NCI-H69 (cell line): Measurements from ENCODE around the gene SLCO1B3.
A peak's percentile ranks its signal among the peaks of the same experiment; 100 is the strongest.

Experiments used
- DNase-seq: peaks from one replicate; lab custom pipeline; 2025; lab: John Stamatoyannopoulos, UW

Gene SLCO1B3

GRCh38 chr12:20883288-20883687, 72.8 kb downstream of the SLCO1B3 start:
- no peak for DNase-seq

- no peak for DNase-seq
Measured at GRCh38 chr12:20885116-20885515, 74.6 kb downstream of the SLCO1B3 start.

- no peak for DNase-seq
Measured at GRCh38 chr12:20885552-20885951, 75.0 kb downstream of the SLCO1B3 start.

DNA sequence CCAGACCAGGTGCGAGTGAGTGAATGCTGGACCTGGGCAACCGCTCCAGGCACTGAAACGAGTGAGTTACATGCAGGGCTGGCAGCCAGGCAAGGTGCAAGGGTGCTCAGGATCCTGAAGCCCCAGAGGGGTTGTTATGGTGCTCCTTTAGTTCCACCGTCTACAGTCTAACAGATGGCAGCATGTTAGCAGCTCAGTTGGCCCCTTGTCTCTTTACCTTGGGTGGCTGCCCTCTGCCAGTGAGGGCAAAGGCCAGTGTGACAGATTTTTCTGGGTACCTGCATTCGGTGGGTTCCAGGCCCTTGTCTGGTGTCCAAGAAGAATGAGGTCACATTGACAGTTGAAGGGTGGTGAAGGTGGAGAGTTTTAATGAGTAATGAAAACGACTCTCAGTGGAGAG, 106.8 kb downstream of the SLCO1B3 start:
- no peak for DNase-seq

DNA sequence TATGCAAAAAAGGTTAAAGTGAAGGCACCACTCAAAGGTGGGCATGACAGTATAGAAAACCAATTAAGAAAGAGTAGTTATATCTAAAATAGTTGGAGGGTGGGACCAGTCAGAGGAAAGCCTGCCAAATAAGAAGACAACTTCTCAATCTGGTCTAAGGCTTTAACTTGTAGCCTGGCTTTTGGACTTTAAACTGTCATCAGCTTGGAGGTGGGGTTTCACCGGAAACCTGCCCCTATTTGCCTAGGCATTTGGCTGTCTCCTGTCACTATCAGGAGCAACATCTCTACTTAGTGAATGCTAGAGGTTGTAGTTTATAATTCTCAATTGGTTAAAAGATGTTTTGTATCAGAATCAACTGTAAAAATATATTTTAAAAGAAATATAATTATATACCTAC, 107.3 kb downstream of the SLCO1B3 start:
- no peak for DNase-seq

- DNase-seq: no peak
Measured at GRCh38 chr12:20931894-20932293, 121.4 kb downstream of the SLCO1B3 start.

GRCh38 chr12:20946732-20947131, 136.2 kb downstream of the SLCO1B3 start:
- peak; percentile 39 for DNase-seq

GRCh38 chr12:20950248-20950647, 139.7 kb downstream of the SLCO1B3 start:
- DNase-seq: peak; percentile 8

GRCh38 chr12:20963303-20963702, 152.8 kb downstream of the SLCO1B3 start:
- no peak for DNase-seq

DNA sequence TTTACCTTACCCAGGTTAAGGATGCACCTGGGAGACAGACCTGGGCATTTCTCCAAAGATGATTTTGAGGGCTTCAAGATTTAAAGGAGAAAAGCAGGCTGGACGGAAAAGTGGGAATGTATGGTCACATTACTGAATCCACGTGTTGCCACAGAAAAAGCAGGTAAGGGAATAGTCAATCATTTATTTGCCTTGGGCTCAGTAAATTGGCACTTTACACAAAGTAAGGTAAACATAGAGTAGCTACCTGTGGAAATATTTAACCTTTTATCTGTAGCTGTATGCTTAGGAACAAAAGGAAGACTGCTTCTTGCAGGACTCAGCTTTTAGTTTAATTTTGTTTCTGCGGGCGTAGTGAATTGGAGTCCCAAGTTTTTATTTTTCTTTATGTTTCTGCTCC, 153.3 kb downstream of the SLCO1B3 start:
- DNase-seq: peak; percentile 0
